BLaER1 treated with 17β-estradiol and CSF1 and Interleukin-3, amounts not matched to agents 10 nM and 100 nM (cell line): ENCODE data around the gene QSOX2.

Experiments
- H3K27ac ChIP-seq, 11 experiments: shearing (Covaris generic); formaldehyde crosslinking; 2 replicates each; pipeline ENCODE4 v1.8.1; 2022
- H3K27me3 ChIP-seq, 11 experiments: shearing (Covaris generic); formaldehyde crosslinking; 2 replicates each; pipeline ENCODE4 v1.8.1; 2022
- H3K36me3 ChIP-seq, 11 experiments: shearing (Covaris generic); formaldehyde crosslinking; 2 replicates each; pipeline ENCODE4 v1.8.1; 2022
- H3K4me1 ChIP-seq, 10 experiments: shearing (Covaris generic); formaldehyde crosslinking; 2 replicates each; pipeline ENCODE4 v1.8.1; 2022
- H3K4me2 ChIP-seq, 11 experiments: shearing (Covaris generic); formaldehyde crosslinking; 2 replicates each; pipeline ENCODE4 v1.8.1; 2022
- H3K4me3 ChIP-seq, 10 experiments: shearing (Covaris generic); formaldehyde crosslinking; 2 replicates each; pipeline ENCODE4 v1.8.1; 2022
- H3K9ac ChIP-seq, 11 experiments: shearing (Covaris generic); formaldehyde crosslinking; 2 replicates each; pipeline ENCODE4 v1.8.1; 2022
- H3K9me3 ChIP-seq, 11 experiments: shearing (Covaris generic); formaldehyde crosslinking; replicated peaks in 1 of 11; 2 replicates each; pipeline ENCODE4 v1.8.1; 2022
- H4K20me1 ChIP-seq, 11 experiments: shearing (Covaris generic); formaldehyde crosslinking; 2 replicates each; pipeline ENCODE4 v1.8.1; 2022
- Cebpa-rat ChIP-seq, 11 experiments: shearing (Covaris generic); IDR thresholded peaks; 2 replicates each; pipeline ENCODE4 v1.8.1; 2022

QSOX2 gene

DNA sequence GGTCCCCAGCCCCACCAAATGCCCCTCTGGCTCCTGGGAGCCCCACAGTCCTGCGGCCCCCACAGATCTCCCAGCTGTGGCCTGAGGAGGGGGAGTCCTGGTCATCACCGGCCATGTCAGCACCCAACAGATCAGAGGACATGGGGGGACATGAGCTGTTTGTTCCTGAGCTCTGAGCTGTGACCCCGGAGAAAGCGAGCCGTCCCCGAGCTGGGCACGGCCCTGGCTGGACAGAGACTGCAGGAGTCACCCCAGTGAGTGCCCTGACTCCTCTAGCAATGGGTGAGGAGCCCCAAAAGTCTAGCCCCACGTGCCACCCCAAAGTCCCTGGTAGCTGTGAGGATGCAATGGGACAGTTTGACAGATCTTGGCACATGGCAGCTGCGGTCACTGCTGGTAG is 32.6 kb upstream of the QSOX2 start:
- TF ChIP-seq Cebpa-rat (IDR thresholded peaks at IDR 0.05), result no peak
- Histone ChIP-seq H3K27me3 (peaks cover 0 to 12% (median 0%) of the 10 kb centered on the region in 11 experiments; a peak in 5 of 22 replicates), H3K4me3 (no peak overlapping the region), H3K4me1 (peaks cover 15 to 40% (median 30%) of the 10 kb centered on the region in 10 experiments), H3K36me3 (no peaks in the 10 kb centered on the region), H3K9ac (no peak overlapping the region), H3K4me2 (no peak overlapping the region), H3K27ac (no peak overlapping the region), H4K20me1 (peaks cover 0 to 32% (median 0%) of the 10 kb centered on the region in 11 experiments; a peak in 4 of 22 replicates), H3K9me3 (no peaks in the 10 kb centered on the region)

DNA sequence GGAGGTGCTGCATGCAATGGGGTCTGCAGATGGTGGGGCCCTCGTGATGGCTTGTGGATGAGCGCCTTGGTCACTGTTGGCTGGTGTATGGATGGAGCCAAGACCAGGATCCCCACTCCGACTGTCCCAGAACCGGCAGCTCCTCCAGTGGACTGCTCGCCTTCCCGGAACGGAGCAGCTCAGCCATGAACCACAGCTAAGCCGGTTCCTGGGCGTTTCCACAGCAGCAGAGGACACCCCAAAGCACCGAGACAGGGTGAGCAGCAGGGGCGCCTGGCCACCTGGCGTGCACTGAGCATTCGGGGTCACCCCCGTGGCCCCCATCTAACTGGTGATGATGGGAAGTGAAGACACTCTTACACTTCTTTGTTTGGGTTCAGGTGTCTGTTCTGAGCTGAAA is 32.1 kb upstream of the QSOX2 start:
- Histone ChIP-seq H3K9me3 (no peaks in the 10 kb centered on the region), H3K27ac (no peak overlapping the region), H3K4me3 (no peak overlapping the region), H3K4me1 (peaks cover 10 to 35% (median 25%) of the 10 kb centered on the region in 10 experiments), H3K27me3 (peaks cover 0 to 8% (median 0%) of the 10 kb centered on the region in 11 experiments; a peak in 5 of 22 replicates), H3K36me3 (no peaks in the 10 kb centered on the region), H4K20me1 (peaks cover 0 to 32% (median 0%) of the 10 kb centered on the region in 11 experiments; a peak in 2 of 22 replicates), H3K9ac (no peak overlapping the region), H3K4me2 (no peak overlapping the region)
- no peak for TF ChIP-seq Cebpa-rat (IDR thresholded peaks at IDR 0.05)

DNA sequence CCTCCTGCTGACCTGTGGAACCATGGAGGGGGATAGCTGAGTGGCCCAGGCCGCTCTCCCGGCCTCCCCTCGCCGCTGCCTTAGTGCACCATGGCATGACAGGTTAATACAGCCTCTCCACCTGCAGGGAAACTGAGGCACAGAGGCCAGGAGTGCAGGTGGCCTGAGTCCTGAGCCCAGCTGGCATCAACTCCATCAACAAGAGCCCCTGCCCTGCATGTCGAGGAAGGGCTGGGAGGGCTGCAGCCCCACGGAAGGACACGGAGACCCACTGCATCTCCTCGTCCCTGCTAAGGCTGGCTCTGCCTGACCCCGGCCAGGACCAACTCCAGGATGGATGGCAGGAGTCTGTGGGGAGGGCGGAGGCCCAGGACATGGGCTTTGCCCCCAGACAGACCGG is 31.1 kb upstream of the QSOX2 start:
- Histone ChIP-seq H3K4me1 (peaks cover 0 to 25% (median 15%) of the 10 kb centered on the region in 10 experiments; a peak in 19 of 20 replicates), H3K4me2 (peak overlapping the region in 2 of 11 experiments; percentile 7 to 8; a peak in 3 of 22 replicates), H3K9me3 (no peaks in the 10 kb centered on the region), H3K9ac (no peak overlapping the region), H3K4me3 (no peak overlapping the region), H3K36me3 (no peaks in the 10 kb centered on the region), H3K27me3 (peaks cover 0 to 4% (median 0%) of the 10 kb centered on the region in 11 experiments; a peak in 1 of 22 replicates), H4K20me1 (peaks cover 0 to 24% (median 0%) of the 10 kb centered on the region in 11 experiments; a peak in 2 of 22 replicates), H3K27ac (no peak overlapping the region)
- no peak for TF ChIP-seq Cebpa-rat (IDR thresholded peaks at IDR 0.05)

DNA sequence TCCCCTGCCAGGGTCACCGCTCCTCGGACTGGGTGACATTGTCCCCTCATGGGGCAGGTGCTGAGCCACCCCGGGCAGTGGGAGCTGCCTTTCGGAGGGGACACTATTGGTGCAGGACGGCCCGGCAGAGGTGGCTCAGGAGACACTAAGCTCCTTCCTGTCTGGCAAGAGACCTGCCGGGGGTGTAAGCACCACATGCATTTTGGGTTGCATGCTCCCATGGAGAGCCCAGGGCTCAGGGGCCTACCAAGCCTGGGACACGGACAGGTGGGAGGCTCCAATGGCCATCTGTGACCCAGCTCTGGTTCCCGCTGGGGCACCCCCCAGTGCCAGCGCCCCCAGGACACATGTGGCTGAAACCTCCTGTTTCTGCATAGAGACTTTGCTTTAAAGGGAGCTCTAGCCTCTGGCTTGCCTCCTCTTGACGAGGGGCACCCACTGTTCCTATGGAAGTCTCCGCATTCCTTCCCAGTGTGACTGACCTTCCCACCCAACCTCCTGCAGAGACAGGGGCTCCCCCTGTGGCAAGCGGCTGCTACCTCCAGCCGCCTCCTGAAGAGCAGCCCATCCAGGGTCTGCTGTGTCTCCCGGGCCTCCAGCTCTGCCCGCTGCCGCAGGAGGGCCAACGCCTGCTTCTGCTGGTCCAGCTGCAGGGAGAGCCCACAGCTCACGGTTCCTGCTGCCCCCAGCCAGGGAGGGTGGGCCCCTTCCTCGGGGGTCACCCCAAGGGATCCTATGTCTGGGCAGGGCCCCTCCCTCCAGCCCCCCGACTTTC is 30.2 kb upstream of the QSOX2 start:
- Histone ChIP-seq H3K4me1 (peaks cover under 1 to 16% (median 6%) of the 10 kb centered on the region in 10 experiments; a peak in 17 of 20 replicates), H3K9ac (no peak overlapping the region), H4K20me1 (peaks cover 0 to 19% (median 0%) of the 10 kb centered on the region in 11 experiments; a peak in 2 of 22 replicates), H3K27me3 (peaks cover 0 to 4% (median 0%) of the 10 kb centered on the region in 11 experiments; a peak in 1 of 22 replicates), H3K4me3 (no peak overlapping the region), H3K36me3 (no peaks in the 10 kb centered on the region), H3K9me3 (no peaks in the 10 kb centered on the region), H3K27ac (no peak overlapping the region), H3K4me2 (peak overlapping the region in 2 of 11 experiments; percentile 4 to 7; a peak in 2 of 22 replicates)
- TF ChIP-seq Cebpa-rat (IDR thresholded peaks at IDR 0.05), result no peak

DNA sequence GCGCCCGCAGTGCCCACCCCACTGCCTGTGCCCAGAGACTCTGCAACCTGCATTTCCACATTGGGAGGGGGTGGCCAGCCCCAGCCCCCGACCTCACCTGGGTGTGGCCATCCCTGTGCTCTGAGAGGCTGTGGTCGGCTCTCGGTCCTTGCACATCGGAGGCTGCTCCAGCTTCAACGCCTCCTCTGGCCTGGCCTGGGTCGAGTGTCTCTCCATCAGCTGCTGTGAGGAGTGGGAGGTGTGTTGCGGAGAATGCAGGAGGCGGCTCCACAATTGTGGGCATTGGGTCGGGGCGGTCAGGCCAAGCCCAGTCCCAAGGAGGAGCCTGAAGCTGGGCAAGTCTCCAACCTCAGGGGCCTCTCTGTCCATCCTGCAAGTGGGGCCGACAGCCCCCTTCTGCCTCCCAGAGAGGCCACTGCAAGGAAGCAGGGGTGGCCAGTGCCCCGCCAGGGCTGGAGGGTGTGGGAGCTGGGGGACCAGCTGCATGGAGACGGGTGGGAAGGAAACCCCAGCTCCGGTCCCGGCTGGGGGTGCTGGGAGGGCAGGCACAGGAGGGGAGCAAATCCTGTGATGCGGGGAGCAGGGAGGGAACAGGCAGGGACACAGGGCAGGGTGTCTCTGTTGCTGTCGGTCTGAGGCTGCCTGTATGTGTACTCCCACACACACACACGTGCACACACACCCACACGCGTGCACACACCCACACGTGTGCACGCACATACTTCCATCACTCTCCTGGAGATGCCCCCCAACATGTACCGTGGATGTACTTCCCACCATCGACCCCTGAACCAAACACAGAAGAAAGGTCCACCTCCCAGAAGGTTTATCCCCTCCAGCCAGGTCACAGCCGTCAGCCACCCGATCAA is 29.4 kb upstream of the QSOX2 start:
- Histone ChIP-seq H3K9ac (no peak overlapping the region), H3K4me3 (no peak overlapping the region), H4K20me1 (peaks cover 0 to 19% (median 0%) of the 10 kb centered on the region in 11 experiments; a peak in 2 of 22 replicates), H3K4me2 (no peak overlapping the region), H3K27me3 (peaks cover 0 to 4% (median 0%) of the 10 kb centered on the region in 11 experiments; a peak in 1 of 22 replicates), H3K36me3 (no peaks in the 10 kb centered on the region), H3K4me1 (peaks cover 0 to 12% (median 6%) of the 10 kb centered on the region in 10 experiments; a peak in 12 of 20 replicates), H3K9me3 (no peaks in the 10 kb centered on the region), H3K27ac (no peak overlapping the region)
- TF ChIP-seq Cebpa-rat (IDR thresholded peaks at IDR 0.05), result no peak

DNA sequence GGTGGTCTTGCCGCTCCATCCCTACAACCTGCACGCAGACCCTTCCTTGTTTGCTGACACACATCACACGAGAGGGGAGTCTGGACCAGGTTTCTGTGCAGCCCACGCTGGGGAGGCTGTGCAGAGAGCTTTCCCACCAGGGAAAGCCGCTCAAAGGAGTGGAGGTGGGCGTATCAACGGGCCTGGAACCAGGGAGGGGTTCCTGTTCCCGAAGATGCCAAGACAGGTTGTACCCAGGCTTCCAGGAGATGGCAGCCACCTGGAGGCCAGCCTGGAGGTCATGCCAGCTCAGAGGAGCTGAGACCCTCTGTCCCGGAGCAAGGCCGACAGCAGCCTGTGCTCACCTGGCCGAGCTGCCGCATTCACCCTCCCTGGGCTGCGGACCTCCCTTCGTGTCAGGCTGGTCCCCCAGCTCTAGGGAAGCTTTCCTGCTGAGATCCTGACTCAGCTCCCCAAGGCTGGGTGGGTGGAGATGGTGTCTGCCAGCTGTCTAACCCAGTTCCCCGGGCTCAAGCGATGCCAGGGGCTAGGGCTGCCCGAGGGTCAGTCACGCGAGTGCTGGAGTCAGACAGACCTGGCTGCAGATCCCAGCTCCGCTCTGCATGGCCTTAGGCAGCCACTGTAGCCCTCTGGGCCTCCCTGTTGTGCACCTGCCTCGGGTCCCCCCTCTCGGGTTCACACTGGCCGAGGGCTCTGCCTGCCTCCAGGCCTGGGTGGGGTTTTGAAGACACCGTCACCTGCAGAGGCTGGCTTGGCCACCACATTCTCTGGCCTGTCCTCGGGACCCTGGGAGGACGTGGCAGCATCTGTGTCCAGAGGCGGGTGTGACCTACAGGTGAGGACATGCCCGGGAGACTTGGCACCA is 28.5 kb upstream of the QSOX2 start:
- H3K4me2 ChIP-seq, result no peak overlapping the region
- H3K4me1 ChIP-seq, result peaks cover 0 to 19% (median 8%) of the 10 kb centered on the region in 10 experiments; a peak in 11 of 20 replicates
- H3K9me3 ChIP-seq, result no peaks in the 10 kb centered on the region
- H3K9ac ChIP-seq, result no peak overlapping the region
- peaks cover 0 to 4% (median 0%) of the 10 kb centered on the region in 11 experiments; a peak in 1 of 22 replicates for H3K27me3 ChIP-seq
- no peak overlapping the region for H3K27ac ChIP-seq
- TF ChIP-seq Cebpa-rat (IDR thresholded peaks at IDR 0.05), result no peak
- H3K4me3 ChIP-seq, result no peak overlapping the region
- H3K36me3 ChIP-seq, result no peaks in the 10 kb centered on the region
- peaks cover 0 to 19% (median 0%) of the 10 kb centered on the region in 11 experiments; a peak in 2 of 22 replicates for H4K20me1 ChIP-seq

DNA sequence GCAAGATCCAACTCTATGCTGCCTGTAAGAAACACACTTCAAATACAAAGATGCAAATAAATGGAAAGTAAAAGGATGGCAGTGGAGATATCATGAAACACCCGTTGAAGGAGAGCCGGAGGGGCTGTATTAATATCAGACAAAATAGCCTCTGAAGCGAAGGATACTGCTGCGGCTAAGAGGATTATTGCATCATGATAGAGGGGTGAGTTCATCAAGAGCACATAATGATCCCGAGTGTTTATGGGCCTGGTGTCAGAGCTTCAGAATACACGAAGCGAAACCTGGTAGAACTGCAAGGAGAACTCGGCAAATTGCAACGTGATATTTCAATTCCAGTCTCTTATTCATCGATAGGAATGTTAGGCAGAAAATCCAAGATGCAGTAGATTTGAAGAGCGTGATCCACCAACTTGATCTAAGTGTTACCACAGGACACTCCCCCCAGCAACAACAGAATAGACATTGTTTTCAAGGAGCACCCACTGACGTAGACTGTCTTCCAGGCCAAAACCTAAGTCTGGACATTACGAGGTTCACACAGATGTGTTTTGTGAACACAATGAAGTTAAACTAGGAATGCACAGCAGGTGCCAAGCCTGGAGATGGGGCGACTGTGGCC is 27.7 kb upstream of the QSOX2 start:
- Histone ChIP-seq H3K4me1 (peaks cover 2 to 26% (median 9%) of the 10 kb centered on the region in 10 experiments), H3K4me3 (no peak overlapping the region), H3K27ac (no peak overlapping the region), H4K20me1 (peaks cover 0 to 19% (median 0%) of the 10 kb centered on the region in 11 experiments; a peak in 2 of 22 replicates), H3K4me2 (no peak overlapping the region), H3K9ac (no peak overlapping the region), H3K9me3 (no peaks in the 10 kb centered on the region), H3K36me3 (no peaks in the 10 kb centered on the region), H3K27me3 (peaks cover 0 to 4% (median 0%) of the 10 kb centered on the region in 11 experiments; a peak in 1 of 22 replicates)
- TF ChIP-seq Cebpa-rat (IDR thresholded peaks at IDR 0.05), result peak in 1 of 11 experiments; percentile 44; a peak in 1 of 22 replicates
